ENCODE results near the gene MED13L.
A peak's percentile ranks its signal among the peaks of the same experiment; 100 is the strongest.

- no peak for TF ChIP-seq EP300 (IDR thresholded peaks at IDR 0.05; ENCODE audit: borderline replicate concordance in 1 of 2, low read depth in 1 of 2, low read length in 1 of 2)
- TF ChIP-seq, protein P1, sequence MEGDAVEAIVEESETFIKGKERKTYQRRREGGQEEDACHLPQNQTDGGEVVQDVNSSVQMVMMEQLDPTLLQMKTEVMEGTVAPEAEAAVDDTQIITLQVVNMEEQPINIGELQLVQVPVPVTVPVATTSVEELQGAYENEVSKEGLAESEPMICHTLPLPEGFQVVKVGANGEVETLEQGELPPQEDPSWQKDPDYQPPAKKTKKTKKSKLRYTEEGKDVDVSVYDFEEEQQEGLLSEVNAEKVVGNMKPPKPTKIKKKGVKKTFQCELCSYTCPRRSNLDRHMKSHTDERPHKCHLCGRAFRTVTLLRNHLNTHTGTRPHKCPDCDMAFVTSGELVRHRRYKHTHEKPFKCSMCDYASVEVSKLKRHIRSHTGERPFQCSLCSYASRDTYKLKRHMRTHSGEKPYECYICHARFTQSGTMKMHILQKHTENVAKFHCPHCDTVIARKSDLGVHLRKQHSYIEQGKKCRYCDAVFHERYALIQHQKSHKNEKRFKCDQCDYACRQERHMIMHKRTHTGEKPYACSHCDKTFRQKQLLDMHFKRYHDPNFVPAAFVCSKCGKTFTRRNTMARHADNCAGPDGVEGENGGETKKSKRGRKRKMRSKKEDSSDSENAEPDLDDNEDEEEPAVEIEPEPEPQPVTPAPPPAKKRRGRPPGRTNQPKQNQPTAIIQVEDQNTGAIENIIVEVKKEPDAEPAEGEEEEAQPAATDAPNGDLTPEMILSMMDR (IDR thresholded peaks at IDR 0.05), result peak; percentile 89
- no peak for TF ChIP-seq MAX (IDR thresholded peaks at IDR 0.05; ENCODE audit: low read depth)
- TF ChIP-seq SMC3 (IDR thresholded peaks at IDR 0.05; ENCODE audit: low read depth, low read length), result peak; percentile 32; the same call in 1 of the 2 replicates
- no peak for TF ChIP-seq YY1 (IDR thresholded peaks at IDR 0.05; ENCODE audit: low read depth)
- no peak for TF ChIP-seq REST (IDR thresholded peaks at IDR 0.05; ENCODE audit: low read depth, low read length)
- TF ChIP-seq RAD21 (IDR thresholded peaks at IDR 0.05; ENCODE audit: low read length), result peak; percentile 75
- no peak for TF ChIP-seq RCOR1 (IDR thresholded peaks at IDR 0.05; ENCODE audit: low read length)
- no peak for TF ChIP-seq MEF2A (IDR thresholded peaks at IDR 0.05; ENCODE audit: borderline replicate concordance, low read depth)
- no peak for TF ChIP-seq GATA2 (CRISPR knock-in tag; IDR thresholded peaks at IDR 0.05)
- TF ChIP-seq NRF1 (IDR thresholded peaks at IDR 0.05; ENCODE audit: low read depth, low read length), result no peak
- TF ChIP-seq JUND (IDR thresholded peaks at IDR 0.05), result no peak
- TF ChIP-seq RFX5 (IDR thresholded peaks at IDR 0.05; ENCODE audit: low read length), result no peak
- TF ChIP-seq, protein P2, sequence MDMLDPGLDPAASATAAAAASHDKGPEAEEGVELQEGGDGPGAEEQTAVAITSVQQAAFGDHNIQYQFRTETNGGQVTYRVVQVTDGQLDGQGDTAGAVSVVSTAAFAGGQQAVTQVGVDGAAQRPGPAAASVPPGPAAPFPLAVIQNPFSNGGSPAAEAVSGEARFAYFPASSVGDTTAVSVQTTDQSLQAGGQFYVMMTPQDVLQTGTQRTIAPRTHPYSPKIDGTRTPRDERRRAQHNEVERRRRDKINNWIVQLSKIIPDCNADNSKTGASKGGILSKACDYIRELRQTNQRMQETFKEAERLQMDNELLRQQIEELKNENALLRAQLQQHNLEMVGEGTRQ (IDR thresholded peaks at IDR 0.05; ENCODE audit: borderline replicate concordance, low read depth, low read length), result no peak
These were observed 279.3 kb downstream of the MED13L start for GRCh38 chr12:115998119-115998633.

Measured in SK-N-SH (cell line).